H9 (cell line): Measurements from ENCODE around the gene GABBR2. TPM values are rescaled to one million over a fixed set of nuclear protein-coding genes. Genes with fewer than 3 reads are reported as not detected.

Experiments
- DNase-seq: peaks from one replicate; pipeline ENCODE4 v3.0.0-alpha.2; 2017
- H2AFZ ChIP-seq: one replicate; pipeline ENCODE4 v1.6.1; 2013; ENCODE audit warnings: mild to moderate bottlenecking, low read length, control low read depth, moderate library complexity
- H2AK5ac ChIP-seq: 2 replicates; pipeline ENCODE4 v1.6.1; 2013; ENCODE audit warnings: low read length, control low read depth, mixed read lengths; ENCODE audit not compliant: insufficient read length
- H2BK120ac ChIP-seq: one replicate; pipeline ENCODE4 v1.6.1; 2013; ENCODE audit warnings: low read depth, mild to moderate bottlenecking, low read length, control low read depth, inconsistent platforms; ENCODE audit not compliant: poor library complexity, severe bottlenecking
- H2BK12ac ChIP-seq: 2 replicates; pipeline ENCODE4 v1.6.1; 2013; ENCODE audit warnings: low read length, control low read depth, mixed read lengths, low read depth; ENCODE audit not compliant: insufficient read length
- H2BK15ac ChIP-seq: 2 replicates; pipeline ENCODE4 v1.6.1; 2013; ENCODE audit warnings: low read depth, low read length, control low read depth
- H2BK20ac ChIP-seq: one replicate; pipeline ENCODE4 v1.6.1; 2013; ENCODE audit warnings: low read depth, mild to moderate bottlenecking, low read length, control low read depth, inconsistent platforms; ENCODE audit not compliant: poor library complexity, severe bottlenecking
- H2BK5ac ChIP-seq: 2 replicates; pipeline ENCODE4 v1.6.1; 2013; ENCODE audit warnings: low read length, control low read depth, mixed read lengths; ENCODE audit not compliant: insufficient read length
- H3K14ac ChIP-seq: 2 replicates; pipeline ENCODE4 v1.6.1; 2013; ENCODE audit warnings: low read length, control low read depth; ENCODE audit not compliant: insufficient read depth
- H3K18ac ChIP-seq: 2 replicates; pipeline ENCODE4 v1.6.1; 2013; ENCODE audit warnings: low read depth, mild to moderate bottlenecking, mixed read lengths, low read length, control low read depth; ENCODE audit not compliant: insufficient read length
- H3K23ac ChIP-seq: 2 replicates; pipeline ENCODE4 v1.6.1; 2013; ENCODE audit warnings: low read length, control low read depth, mixed read lengths, low read depth; ENCODE audit not compliant: insufficient read length
- H3K23me2 ChIP-seq: 2 replicates; pipeline ENCODE4 v1.6.1; 2013; ENCODE audit warnings: low read depth, mild to moderate bottlenecking, mixed read lengths, low read length, control low read depth; ENCODE audit not compliant: insufficient read length, poor library complexity, severe bottlenecking
- H3K27ac ChIP-seq: 2 replicates; pipeline ENCODE4 v1.5.1; 2013; ENCODE audit warnings: low read length, control low read depth, mixed read lengths, low read depth; ENCODE audit not compliant: insufficient read length
- H3K27me3 ChIP-seq: 2 replicates; pipeline ENCODE4 v1.6.1; 2013; ENCODE audit warnings: low read length, control low read depth, inconsistent platforms; ENCODE audit not compliant: insufficient read depth
- H3K4ac ChIP-seq: 2 replicates; pipeline ENCODE4 v1.6.1; 2013; ENCODE audit warnings: low read depth, mild to moderate bottlenecking, control low read depth, inconsistent platforms, low read length, moderate library complexity
- H3K4me1 ChIP-seq: 2 replicates; pipeline ENCODE4 v1.6.1; 2013; ENCODE audit warnings: low read length, control low read depth, inconsistent platforms; ENCODE audit not compliant: insufficient read depth
- H3K4me2 ChIP-seq: 2 replicates; pipeline ENCODE4 v1.6.1; 2013; ENCODE audit warnings: low read length, control low read depth, mixed read lengths; ENCODE audit not compliant: insufficient read length, insufficient read depth
- H3K56ac ChIP-seq: 2 replicates; pipeline ENCODE4 v1.6.1; 2013; ENCODE audit warnings: low read depth, mild to moderate bottlenecking, mixed read lengths, low read length, control low read depth; ENCODE audit not compliant: insufficient read length
- H3K79me1 ChIP-seq: 2 replicates; pipeline ENCODE4 v1.6.1; 2013; ENCODE audit warnings: low read depth, mild to moderate bottlenecking, moderate library complexity, low read length, control low read depth, inconsistent platforms; ENCODE audit not compliant: insufficient read depth, poor library complexity, severe bottlenecking
- H3K79me2 ChIP-seq: 2 replicates; pipeline ENCODE4 v1.6.1; 2013; ENCODE audit warnings: low read length, control low read depth, inconsistent platforms; ENCODE audit not compliant: insufficient read depth
- H3K9ac ChIP-seq: 2 replicates; pipeline ENCODE4 v1.6.1; 2013; ENCODE audit warnings: low read length, control low read depth, mixed read lengths; ENCODE audit not compliant: insufficient read length; ENCODE audit errors: extremely low read depth
- H3K9me3 ChIP-seq: one replicate; pipeline ENCODE4 v1.6.1; 2013; ENCODE audit warnings: low read depth, low read length, inconsistent platforms; ENCODE audit not compliant: control insufficient read depth
- H3T11ph ChIP-seq: one replicate; pipeline ENCODE4 v1.6.1; 2013; ENCODE audit warnings: mild to moderate bottlenecking, low read length, control low read depth, inconsistent platforms
- H4K20me1 ChIP-seq: one replicate; pipeline ENCODE4 v1.6.1; 2013; ENCODE audit not compliant: control insufficient read depth, insufficient read length, insufficient read depth
- H4K5ac ChIP-seq: 2 replicates; pipeline ENCODE4 v1.6.1; 2013; ENCODE audit warnings: low read depth, mild to moderate bottlenecking, mixed read lengths, low read length, control low read depth; ENCODE audit not compliant: insufficient read length
- H4K8ac ChIP-seq: replicated peaks from 2 replicates; pipeline ENCODE4 v1.6.1; 2013; ENCODE audit warnings: low read length, control low read depth, mixed read lengths, low read depth; ENCODE audit not compliant: insufficient read length
- H4K91ac ChIP-seq: 2 replicates; pipeline ENCODE4 v1.6.1; 2013; ENCODE audit warnings: low read depth, mild to moderate bottlenecking, moderate library complexity, mixed read lengths, low read length, control low read depth; ENCODE audit not compliant: insufficient read length
- H3K27ac Mint-ChIP-seq, 3 experiments: 2 replicates in 2 of 3; 3 replicates in 1 of 3; pipeline ENCODE4 v1.8.0; 2020 to 2021; ENCODE audit warnings: mixed read lengths in 3 of 3, mild to moderate bottlenecking in 1 of 3, moderate library complexity in 1 of 3
- H3K27me3 Mint-ChIP-seq: 2 replicates; pipeline ENCODE4 v1.8.0; 2021; ENCODE audit warnings: low read depth, mild to moderate bottlenecking, moderate library complexity, mixed read lengths
- H3K36me3 Mint-ChIP-seq, 3 experiments: 2 replicates in 2 of 3; 3 replicates in 1 of 3; pipeline ENCODE4 v1.8.0; 2020 to 2021; ENCODE audit warnings: low read depth in 3 of 3, mixed read lengths in 3 of 3; ENCODE audit not compliant: insufficient read depth in 1 of 3
- H3K4me1 Mint-ChIP-seq, 2 experiments: 2 replicates each; pipeline ENCODE4 v1.8.0; 2020; ENCODE audit warnings: mixed read lengths in 2 of 2
- H3K4me3 Mint-ChIP-seq, 2 experiments: 2 replicates in 1 of 2; 3 replicates in 1 of 2; pipeline ENCODE4 v1.8.0; 2020 to 2021; ENCODE audit warnings: mild to moderate bottlenecking in 2 of 2, mixed read lengths in 2 of 2, moderate library complexity in 1 of 2
- H3K9me3 Mint-ChIP-seq, 2 experiments: 2 replicates in 1 of 2; 3 replicates in 1 of 2; pipeline ENCODE4 v1.8.0; 2020; ENCODE audit warnings: mild to moderate bottlenecking in 2 of 2, mixed read lengths in 2 of 2, moderate library complexity in 1 of 2
- CTCF ChIP-seq: fragments of 200-600 bp; sonication (generic); conservative IDR thresholded peaks from 3 replicates; pipeline ENCODE4 v1.8.0; 2021; ENCODE audit warnings: antibody characterized with exemption, mild to moderate bottlenecking
- WGBS: extraction: QIAGEN DNeasy Blood & Tissue Kit; methylation state at CpG from one replicate; pipeline ENCODE4 v1.1.7; 2013; ENCODE audit warnings: missing lambda C conversion rate, low lambda C conversion rate, mixed read lengths; ENCODE audit not compliant: insufficient read length; ENCODE audit errors: extremely low coverage; 5-methylcytosine and 5-hydroxymethylcytosine counted together
- total RNA-seq: library from RNA; stranded (reverse); gene quantifications from 2 replicates; pipeline ENCODE4 v1.2.1, GENCODE V29; 2021

GABBR2 gene
- total RNA-seq, 1 experiment from 2014 or later, result 0.66 TPM

DNA sequence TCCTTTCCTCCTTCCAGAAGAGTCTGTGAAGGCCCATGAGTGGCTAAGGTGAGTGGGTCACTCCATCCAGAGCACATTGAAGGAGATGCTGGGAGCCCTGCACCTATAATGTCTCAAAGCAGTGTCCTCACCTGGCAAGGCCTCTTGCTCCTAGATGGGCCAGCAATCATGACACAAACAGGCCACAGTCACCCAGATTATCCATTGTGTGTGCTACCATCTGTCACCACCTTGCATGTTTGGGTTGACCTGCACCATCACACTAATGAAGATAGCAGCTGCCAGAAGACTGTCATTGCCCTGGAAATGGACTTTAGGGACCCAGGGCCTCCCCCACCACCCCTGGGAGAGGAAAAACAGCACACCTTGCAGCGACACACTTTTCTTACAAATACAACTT lies 69.6 kb downstream of the GABBR2 start:
- Histone ChIP-seq H2BK120ac (no peak overlapping the region), H3K4me1 (no peaks in the 10 kb centered on the region; the same call in 1 of the 2 replicates), H3K23me2 (no peaks in the 10 kb centered on the region), H2AFZ (no peak overlapping the region), H4K5ac (no peak overlapping the region), H2BK12ac (no peak overlapping the region), H2AK5ac (no peak overlapping the region), H2BK15ac (no peak overlapping the region), H3K27me3 (no peaks in the 10 kb centered on the region), H3K18ac (no peak overlapping the region), H3K56ac (no peak overlapping the region), H4K91ac (no peak overlapping the region), H4K20me1 (no peaks in the 10 kb centered on the region), H3K9me3 (no peaks in the 10 kb centered on the region), H3K23ac (no peak overlapping the region), H3K4ac (no peak overlapping the region), H3K4me2 (no peak overlapping the region), H3T11ph (no peak overlapping the region), H3K79me2 (no peaks in the 10 kb centered on the region), H3K27ac (no peak overlapping the region), H3K79me1 (no peaks in the 10 kb centered on the region), H4K8ac (no peak overlapping the region), H2BK5ac (no peak overlapping the region), H3K14ac (no peak overlapping the region), H2BK20ac (no peak overlapping the region), H3K9ac (no peak overlapping the region)
- TF ChIP-seq CTCF, result no peak
- H3K36me3 Mint-ChIP-seq, result 0 out of 7 replicates have a peak, but pooled peaks cover 0 to 8% (median 0%) of the 10 kb centered on the region in 3 experiments
- H3K4me1 Mint-ChIP-seq, result peaks cover 9 to 13% of the 10 kb centered on the region in 2 experiments
- no peak for DNase-seq
- H3K27me3 Mint-ChIP-seq, result peaks cover 11% of the 10 kb centered on the region
- no peak overlapping the region for H3K27ac Mint-ChIP-seq
- no peak overlapping the region for H3K4me3 Mint-ChIP-seq
- peaks cover 4 to 10% of the 10 kb centered on the region in 2 experiments; a peak in 4 of 5 replicates for H3K9me3 Mint-ChIP-seq
- WGBS, result no CpG with 5 or more reads among the region's 1 CpG
